Hematopoietic multipotent progenitor cell treated with erythropoietin and hydrocortisone succinate and interleukin-3 and kit ligand, for 6 days (in vitro differentiated cells): ENCODE data around the gene SLC29A2.
"Not testable (repeated sequence)": the region's sequence is repeated elsewhere in the genome, so short reads cannot be mapped to it uniquely, and the experiment has no call there.

Source experiments
- DNase-seq: peaks from one replicate; pipeline ENCODE4 v3.0.0-alpha.2; 2015

Gene SLC29A2

GRCh38 chr11:66371627-66372415 is at the start of gene SLC29A2:
Gene SLC29A2, minus strand, starts transcription at chr11:66371760. Its CDS starts 169 bp downstream, at chr11:66371591.
- DNase-seq, result peak; percentile 87

GRCh38 chr11:66420671-66421476 is 49.3 kb upstream of the SLC29A2 start, which contains the start of gene NPAS4:
Gene NPAS4, plus strand, starts transcription at chr11:66421035. Its CDS starts 145 bp downstream, at chr11:66421180.
- no peak for DNase-seq

- DNase-seq, result no peak
These were observed 48.3 kb upstream of the SLC29A2 start for GRCh38 chr11:66419825-66420224.

- no peak for DNase-seq
These were observed 47.4 kb upstream of the SLC29A2 start for GRCh38 chr11:66418986-66419308.

GRCh38 chr11:66418168-66418985 is 46.8 kb upstream of the SLC29A2 start:
- peak; percentile 90 for DNase-seq

GRCh38 chr11:66417000-66417399 is 45.4 kb upstream of the SLC29A2 start:
- no peak for DNase-seq

- no peak for DNase-seq
These were observed 43.9 kb upstream of the SLC29A2 start for GRCh38 chr11:66415423-66415822.

GRCh38 chr11:66414120-66414934 is 42.8 kb upstream of the SLC29A2 start:
- DNase-seq, result no peak

- DNase-seq, result no peak
These were observed 41.6 kb upstream of the SLC29A2 start for GRCh38 chr11:66413167-66413566.

GRCh38 chr11:66412110-66412509 is 40.5 kb upstream of the SLC29A2 start:
- no peak for DNase-seq

GRCh38 chr11:66411323-66411722 is 39.8 kb upstream of the SLC29A2 start:
- DNase-seq, result no peak

- DNase-seq, result no peak
These were observed 38.6 kb upstream of the SLC29A2 start for GRCh38 chr11:66410191-66410590.

GRCh38 chr11:66409226-66409625 is 37.7 kb upstream of the SLC29A2 start:
- DNase-seq, result no peak

- peak; percentile 88 for DNase-seq
These were observed 37.1 kb upstream of the SLC29A2 start for GRCh38 chr11:66408488-66409214.

- no peak for DNase-seq
These were observed 36.1 kb upstream of the SLC29A2 start for GRCh38 chr11:66407651-66408050.

- DNase-seq, result no peak
These were observed 22.4 kb upstream of the SLC29A2 start for GRCh38 chr11:66393954-66394353.

GRCh38 chr11:66391322-66391721 is 19.8 kb upstream of the SLC29A2 start:
- no peak for DNase-seq

GRCh38 chr11:66388780-66389386 is 17.3 kb upstream of the SLC29A2 start:
- peak; percentile 91 for DNase-seq

- DNase-seq, result peak; percentile 91
These were observed 14.9 kb upstream of the SLC29A2 start for GRCh38 chr11:66386171-66387069.

- DNase-seq, result not testable (repeated sequence)
These were observed 12.8 kb upstream of the SLC29A2 start for GRCh38 chr11:66384316-66384715.
